Measurements from ENCODE around the gene PPP2R3B.

The PPP2R3B gene

GRCh38 chrX:291411-291901 is 95.3 kb downstream of the PPP2R3B start:
- DNase-seq = no peak

- DNase-seq = no peak
These were observed 96.1 kb downstream of the PPP2R3B start for GRCh38 chrX:290476-291166.

- no peak for DNase-seq
These were observed 98.1 kb downstream of the PPP2R3B start for GRCh38 chrX:288561-288991.

DNA sequence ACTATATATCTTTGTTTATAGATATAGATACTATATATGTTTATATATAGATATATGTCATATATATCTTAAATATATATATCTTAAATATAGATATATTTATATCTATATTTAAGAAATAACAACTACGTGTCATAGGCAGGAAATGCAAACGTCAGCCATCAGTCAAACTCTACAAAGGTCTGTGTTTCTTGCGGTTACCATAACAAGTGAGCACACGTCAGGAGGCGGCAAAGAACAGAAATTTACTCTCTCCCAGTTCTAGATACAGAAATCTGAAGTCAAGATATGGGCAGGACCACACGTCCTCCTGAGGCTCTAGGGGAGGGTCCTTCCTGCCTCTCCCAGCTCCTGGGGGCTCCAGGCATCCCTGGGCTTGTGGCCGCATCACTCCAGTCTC is 99.0 kb downstream of the PPP2R3B start:
- DNase-seq = no peak

- DNase-seq = no peak
These were observed 101.5 kb downstream of the PPP2R3B start for GRCh38 chrX:285076-285677.

Measured in DMS79 treated with DMSO at 0.1 percent for 48 hours (cell line).